KOPT-K1 (cell line): ENCODE data around the gene VWA5B1.
"Not testable (repeated sequence)": the region's sequence is repeated elsewhere in the genome, so short reads cannot be mapped to it uniquely, and the experiment has no call there.

Experiments used
- H3K27ac ChIP-seq: fragments of 200-600 bp; sonication (generic); 2 replicates; pipeline ENCODE4 v1.5.1; 2016; ENCODE audit warnings: antibody characterized with exemption, mild to moderate bottlenecking, low read depth, low read length; ENCODE audit not compliant: poor library complexity, severe bottlenecking
- H3K36me3 ChIP-seq: fragments of 200-600 bp; sonication (generic); 2 replicates; pipeline ENCODE4 v1.5.1; 2017; ENCODE audit warnings: antibody characterized with exemption, mild to moderate bottlenecking, low read length, moderate library complexity; ENCODE audit not compliant: insufficient read depth
- H3K9me3 ChIP-seq: fragments of 200-600 bp; sonication (generic); 2 replicates; pipeline ENCODE4 v1.5.1; 2017; ENCODE audit warnings: antibody characterized with exemption, low read length, mild to moderate bottlenecking; ENCODE audit not compliant: insufficient read depth, poor library complexity, severe bottlenecking

The VWA5B1 gene

DNA sequence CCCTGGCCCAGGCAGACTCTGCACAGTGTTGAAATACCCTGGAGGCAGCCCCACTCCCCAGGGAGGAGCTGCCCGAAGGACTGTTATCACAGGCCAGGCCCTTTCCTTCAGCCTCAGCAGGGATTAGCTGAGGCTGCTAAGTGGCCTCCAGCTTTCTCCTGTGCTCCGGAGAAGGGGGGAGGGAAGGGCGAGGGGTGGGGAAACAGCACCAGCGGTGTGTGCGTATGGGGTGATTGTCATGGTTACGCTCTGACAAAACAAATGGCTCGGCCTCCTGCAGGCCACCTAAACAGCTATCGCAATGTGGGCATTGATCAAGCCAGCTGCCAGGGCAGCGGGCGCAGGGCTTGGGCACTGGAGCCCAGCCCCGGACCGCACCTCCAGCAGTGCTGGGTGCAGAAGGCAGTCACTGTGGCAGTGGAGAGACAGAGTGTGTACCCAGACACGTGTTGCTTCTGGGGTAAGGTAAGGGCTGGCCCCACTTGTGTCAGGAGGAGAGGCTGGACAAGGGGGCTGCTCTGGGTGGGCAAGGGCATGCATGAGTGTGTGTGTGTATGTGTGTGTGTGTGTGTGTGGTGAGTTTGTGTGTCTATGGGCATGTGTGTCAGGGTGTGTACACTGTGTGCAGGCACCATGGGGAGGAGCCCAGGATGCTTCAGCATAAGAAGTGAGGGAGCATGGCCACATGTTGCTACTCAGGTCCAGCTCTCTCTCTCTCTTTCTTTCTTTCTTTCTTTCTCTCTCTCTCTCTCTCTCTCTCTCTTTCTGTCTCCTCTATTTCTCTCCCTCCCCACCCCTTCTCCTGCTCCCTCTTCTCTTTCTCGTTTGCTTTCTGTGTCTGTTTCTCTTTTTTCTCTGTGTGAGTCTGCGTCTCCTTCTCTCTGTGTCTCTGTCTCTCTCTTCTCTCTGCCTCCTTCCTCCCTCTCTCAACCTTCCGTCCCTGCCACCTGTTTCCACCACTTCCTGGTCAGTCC, at the start of gene VWA5B1:
TSS of gene VWA5B1 (plus strand) at position 252 of the 974 bp plus-strand sequence. CDS start 19,727 bp downstream, outside the sequence.
- H3K9me3 ChIP-seq = no peaks in the 10 kb centered on the region
- no peaks in the 10 kb centered on the region for H3K36me3 ChIP-seq
- no peak within 1 kb of the TSS for H3K27ac ChIP-seq

DNA sequence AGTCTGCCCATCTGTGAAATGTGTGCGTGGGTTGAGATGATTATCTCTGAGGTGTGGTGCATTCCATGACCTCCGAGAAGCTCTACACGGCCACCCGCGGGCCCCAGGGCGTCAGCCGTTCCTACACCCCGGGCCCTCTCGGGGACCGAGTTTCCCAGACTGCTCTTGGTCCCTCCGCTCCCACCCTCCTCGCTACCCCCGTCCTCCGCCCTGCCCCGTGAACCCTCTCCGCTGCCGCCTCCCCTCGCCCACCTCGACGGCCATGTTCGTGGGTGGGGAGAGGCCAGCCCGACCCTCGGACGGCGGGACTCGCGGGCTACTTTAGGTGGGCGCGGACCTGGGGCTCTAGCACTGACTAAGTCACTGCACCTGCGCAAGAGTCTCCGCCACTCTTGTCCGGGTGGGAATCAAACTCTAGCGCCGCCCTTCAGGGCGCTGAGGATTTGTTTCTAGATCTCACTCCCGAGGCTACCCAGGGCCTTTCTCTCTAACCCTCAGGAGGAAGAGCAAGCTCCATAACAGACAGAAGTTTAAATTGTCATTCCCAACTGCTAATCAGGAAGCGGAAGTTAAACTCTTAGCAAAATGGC, 47.7 kb upstream of the VWA5B1 start:
- Histone ChIP-seq H3K9me3 (peaks cover 5% of the 10 kb centered on the region), H3K27ac (no peak overlapping the region), H3K36me3 (no peaks in the 10 kb centered on the region)

- no peak overlapping the region for H3K27ac ChIP-seq
- no peaks in the 10 kb centered on the region for H3K36me3 ChIP-seq
- H3K9me3 ChIP-seq = peaks cover 5% of the 10 kb centered on the region
Observed at GRCh38 chr1:20248971-20249612, 41.6 kb upstream of the VWA5B1 start.

DNA sequence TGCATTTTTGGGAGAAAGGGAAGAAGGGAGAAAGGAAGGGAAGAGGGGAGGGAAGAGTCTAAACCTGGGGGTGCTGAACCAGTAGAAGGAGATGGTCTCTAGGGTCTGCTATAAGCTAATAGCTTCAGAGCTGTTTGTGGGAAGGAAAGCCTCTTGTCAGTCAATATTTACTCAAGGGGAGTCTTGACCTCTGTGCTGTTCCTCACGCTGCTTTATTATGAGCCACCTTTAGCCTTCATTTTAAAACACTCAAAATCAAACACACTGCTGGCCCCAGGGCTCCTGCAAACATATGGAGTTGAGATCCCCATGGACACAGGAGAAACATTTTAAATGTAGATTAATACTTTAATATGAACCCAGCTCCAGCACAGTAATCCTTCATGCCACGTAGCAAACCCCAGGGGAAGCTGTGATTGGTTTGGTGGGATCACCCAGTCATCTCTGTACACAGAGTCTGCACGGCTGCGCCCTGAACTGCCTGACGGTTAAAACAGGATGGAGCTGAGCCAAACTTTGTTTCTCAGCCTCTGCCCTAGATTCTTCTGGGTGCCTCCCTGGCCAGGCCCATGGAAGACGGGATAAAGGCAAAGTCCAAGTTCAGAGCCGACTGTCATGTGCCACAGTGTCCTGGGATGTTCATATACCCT, 40.2 kb upstream of the VWA5B1 start:
- Histone ChIP-seq H3K36me3 (no peaks in the 10 kb centered on the region), H3K27ac (no peak overlapping the region), H3K9me3 (peaks cover 5% of the 10 kb centered on the region)

DNA sequence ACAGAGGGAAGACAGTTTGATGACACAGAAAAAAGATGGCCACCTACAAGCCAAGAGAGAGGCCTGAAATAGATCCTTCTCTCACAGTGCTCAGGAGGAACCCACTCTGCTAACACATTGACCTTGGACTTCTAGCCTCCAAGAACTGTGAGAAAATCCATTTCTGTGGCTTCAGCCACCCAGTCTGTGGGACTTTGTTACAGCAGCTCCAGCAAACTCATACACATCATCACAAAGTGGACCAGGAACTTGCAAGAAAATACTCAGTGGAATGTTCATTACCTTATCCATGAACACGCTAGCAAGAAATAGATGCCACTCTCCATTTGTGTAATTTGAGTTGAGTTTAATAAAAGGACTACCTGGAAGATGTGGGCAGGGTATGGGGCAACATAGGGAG, 38.1 kb upstream of the VWA5B1 start:
- H3K36me3 ChIP-seq = no peaks in the 10 kb centered on the region
- H3K9me3 ChIP-seq = no peaks in the 10 kb centered on the region
- H3K27ac ChIP-seq = no peak overlapping the region

GRCh38 chr1:20255666-20256065, 35.0 kb upstream of the VWA5B1 start:
- H3K27ac ChIP-seq = no peak overlapping the region
- no peaks in the 10 kb centered on the region for H3K9me3 ChIP-seq
- H3K36me3 ChIP-seq = no peaks in the 10 kb centered on the region

- H3K9me3 ChIP-seq = no peaks in the 10 kb centered on the region
- no peak overlapping the region for H3K27ac ChIP-seq
Observed at GRCh38 chr1:20259646-20260045, 31.0 kb upstream of the VWA5B1 start.

DNA sequence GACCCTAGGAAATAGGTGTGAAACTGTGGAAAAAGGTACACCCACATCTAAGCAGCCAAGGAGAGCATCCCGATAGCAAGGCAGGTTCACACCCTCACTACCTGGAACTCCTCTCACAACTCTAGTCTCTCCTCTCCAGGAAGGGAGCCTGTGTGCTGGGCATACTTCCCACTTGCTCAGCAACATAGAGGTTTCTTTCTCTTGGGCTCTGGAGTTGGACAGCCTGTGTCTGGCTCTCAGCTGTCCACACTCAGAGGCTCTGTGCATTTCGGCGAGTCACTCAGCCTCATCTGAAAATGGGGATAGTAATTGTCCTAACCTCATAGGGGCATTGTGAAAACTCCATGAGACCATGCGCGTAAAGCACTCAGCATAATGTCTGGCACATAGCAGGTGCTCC, 29.6 kb upstream of the VWA5B1 start:
- Histone ChIP-seq H3K9me3 (no peaks in the 10 kb centered on the region), H3K36me3 (no peaks in the 10 kb centered on the region), H3K27ac (no peak overlapping the region)

More at GRCh38 chr1:20259646-20260045, 31.0 kb upstream of the VWA5B1 start:
- H3K36me3 ChIP-seq = no peaks in the 10 kb centered on the region

GRCh38 chr1:20262810-20263534, 27.7 kb upstream of the VWA5B1 start:
- H3K9me3 ChIP-seq = no peaks in the 10 kb centered on the region
- no peak overlapping the region for H3K27ac ChIP-seq
- H3K36me3 ChIP-seq = no peaks in the 10 kb centered on the region

DNA sequence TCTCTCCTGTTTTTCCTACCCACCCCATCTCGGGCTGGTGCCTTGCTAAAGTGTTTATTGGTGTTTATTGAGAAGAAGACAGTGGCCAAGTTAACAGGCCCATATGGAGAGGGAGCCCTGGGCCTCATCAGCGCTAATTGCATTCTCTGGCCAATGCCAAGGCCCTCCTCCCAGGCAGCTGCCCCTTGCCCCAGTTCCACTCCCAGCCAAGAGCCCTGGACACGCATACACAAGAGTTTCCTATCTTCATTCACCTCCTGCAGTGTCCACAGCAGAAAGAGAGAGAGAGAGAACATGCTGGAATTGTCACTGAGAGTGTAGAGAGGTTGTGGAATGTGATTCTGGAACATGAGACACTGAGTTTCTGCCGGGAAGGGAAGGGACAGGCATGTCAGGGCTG, 25.4 kb upstream of the VWA5B1 start:
- Histone ChIP-seq H3K9me3 (peaks cover 9% of the 10 kb centered on the region), H3K36me3 (no peaks in the 10 kb centered on the region), H3K27ac (no peak overlapping the region)

- Histone ChIP-seq H3K36me3 (no peaks in the 10 kb centered on the region), H3K27ac (no peak overlapping the region), H3K9me3 (peaks cover 18% of the 10 kb centered on the region)
Observed at GRCh38 chr1:20266141-20266540, 24.5 kb upstream of the VWA5B1 start.

DNA sequence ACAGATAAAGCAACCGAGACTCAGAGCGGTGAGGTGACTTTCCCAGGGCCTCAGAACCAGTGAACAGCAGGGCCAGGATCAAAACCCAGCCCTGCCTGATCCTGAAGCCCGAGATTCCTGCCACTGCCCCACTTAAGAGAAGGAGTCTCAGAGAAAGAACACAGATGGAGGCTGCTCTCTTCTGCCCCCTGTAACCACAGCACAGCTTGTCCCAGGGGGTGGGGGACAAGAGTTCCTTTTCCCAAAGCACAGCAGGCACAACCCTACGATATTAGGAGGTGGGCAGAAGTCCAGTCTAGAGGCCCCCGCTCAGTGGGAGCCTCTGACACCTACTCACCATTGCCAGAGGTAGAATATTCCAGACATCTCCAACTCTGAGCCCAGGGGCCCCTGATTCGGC, 24.0 kb upstream of the VWA5B1 start:
- Histone ChIP-seq H3K36me3 (no peaks in the 10 kb centered on the region), H3K9me3 (peaks cover 18% of the 10 kb centered on the region), H3K27ac (no peak overlapping the region)

DNA sequence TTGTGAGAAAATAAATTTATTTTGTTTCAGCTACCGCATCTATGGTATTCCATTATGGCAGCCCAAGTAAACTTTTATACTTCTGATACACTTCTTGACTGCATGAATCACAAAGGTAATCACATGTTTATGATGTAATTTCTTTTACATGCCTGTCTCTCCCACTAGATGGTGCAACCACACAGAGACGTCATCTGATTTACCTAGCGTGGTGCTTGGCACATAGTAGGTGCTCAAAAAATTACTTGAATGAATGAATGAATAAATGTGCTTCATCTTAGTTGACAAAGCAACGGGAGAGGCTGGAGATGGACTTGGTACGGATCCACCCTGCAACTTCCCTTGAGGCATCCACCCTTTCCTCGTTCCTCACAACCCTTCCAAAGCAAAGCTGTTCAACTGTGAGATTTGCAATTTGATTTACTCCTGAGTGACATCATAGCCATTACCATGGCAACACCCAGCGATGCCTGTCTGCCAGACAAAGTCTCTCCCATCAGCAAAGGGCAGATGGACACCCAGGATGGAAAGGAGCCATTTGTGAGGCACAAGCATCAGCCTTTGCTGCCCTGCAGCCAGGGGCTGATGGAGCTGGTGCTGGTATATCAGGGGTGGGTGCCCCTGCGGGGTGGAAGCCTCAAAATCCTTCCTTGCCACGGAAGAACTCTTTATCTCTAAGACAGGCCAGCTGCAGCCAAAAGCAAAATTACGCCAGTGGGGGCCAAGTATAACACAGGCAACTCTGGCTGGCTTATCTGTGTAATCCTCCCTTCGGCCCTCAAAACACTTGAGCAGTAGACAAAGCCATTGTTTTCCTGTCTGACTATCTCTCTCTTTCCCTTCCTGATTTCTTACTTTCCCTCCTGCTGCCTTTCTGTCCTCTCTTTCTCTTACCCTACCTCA, 18.9 kb upstream of the VWA5B1 start:
- no peaks in the 10 kb centered on the region for H3K36me3 ChIP-seq
- peaks cover 18% of the 10 kb centered on the region for H3K9me3 ChIP-seq
- H3K27ac ChIP-seq = no peak overlapping the region

GRCh38 chr1:20273716-20274115, 17.0 kb upstream of the VWA5B1 start:
- not testable (repeated sequence) for H3K36me3 ChIP-seq, H3K27ac ChIP-seq
- H3K9me3 ChIP-seq = peaks cover 18% of the 10 kb centered on the region
